Peyer's patch (tissue), 4 donors: ENCODE measurements around the gene KRT77. TPM values are rescaled to one million over a fixed set of nuclear protein-coding genes. Genes with fewer than 3 reads are reported as not detected.

Experiments used
- DNase-seq, 3 donors: peaks; one replicate each; pipeline ENCODE4 v3.0.0-alpha.2; 2017 to 2019
- H3K27ac ChIP-seq, 4 donors: fragments of 200-600 bp; sonication (generic); one replicate each; pipeline ENCODE4 v1.5.1; 2016 to 2019
- H3K27me3 ChIP-seq, 2 donors: fragments of 200-600 bp; sonication (generic); one replicate each; pipeline ENCODE4 v1.5.1; 2019
- H3K36me3 ChIP-seq, 3 donors: fragments of 200-600 bp; sonication (generic); one replicate each; pipeline ENCODE4 v1.5.1; 2016 to 2019
- H3K4me1 ChIP-seq, 4 donors: fragments of 200-600 bp; sonication (generic); one replicate each; pipeline ENCODE4 v1.5.1; 2016 to 2019
- H3K4me3 ChIP-seq, 4 donors: fragments of 200-600 bp; sonication (generic); 1 replicate in 3 of 4; 2 replicates in 1 of 4; pipeline ENCODE4 v1.5.1; 2016 to 2019; ENCODE audit warnings: mild to moderate bottlenecking in 1 of 4
- H3K9me3 ChIP-seq, 4 donors: fragments of 200-600 bp; sonication (generic); one replicate each; pipeline ENCODE4 v1.5.1; 2016 to 2019; ENCODE audit warnings: mild to moderate bottlenecking in 1 of 4
- CTCF ChIP-seq, 6 experiments: fragments of 450-650 bp in 4 of 6; fragments of 200-600 bp in 2 of 6; sonication (generic) in 1 of 6; IDR thresholded peaks; one replicate each; pipeline ENCODE4 v1.5.1; 2017 to 2019; ENCODE audit warnings: antibody characterized with exemption in 6 of 6, mild to moderate bottlenecking in 3 of 6, moderate library complexity in 1 of 6
- POLR2A ChIP-seq, 2 donors: fragments of 450-650 bp; IDR thresholded peaks; one replicate each; pipeline ENCODE4 v1.5.1; 2017; ENCODE audit warnings: antibody characterized with exemption in 2 of 2, mild to moderate bottlenecking in 2 of 2, moderate library complexity in 2 of 2
- total RNA-seq, 4 donors: library from RNA; depleted of rRNA; stranded (reverse); fragments of >200 nt; gene quantifications; one replicate each; pipeline ENCODE4 v1.1.0, GENCODE V29; 2016

The KRT77 gene
- total RNA-seq, 4 donors from 2014 or later: not detected

GRCh38 chr12:52655251-52655650 lies 48.1 kb downstream of the KRT77 start:
- H3K36me3 ChIP-seq: no peaks in the 10 kb centered on the region
- no peaks in the 10 kb centered on the region for H3K4me1 ChIP-seq
- no peak for DNase-seq
- TF ChIP-seq POLR2A (IDR thresholded peaks at IDR 0.05) (no peak), CTCF (IDR thresholded peaks at IDR 0.05) (no peak)
- no peak overlapping the region for H3K27ac ChIP-seq
- H3K4me3 ChIP-seq: no peak overlapping the region
- no peaks in the 10 kb centered on the region for H3K27me3 ChIP-seq
- H3K9me3 ChIP-seq: no peaks in the 10 kb centered on the region

DNA sequence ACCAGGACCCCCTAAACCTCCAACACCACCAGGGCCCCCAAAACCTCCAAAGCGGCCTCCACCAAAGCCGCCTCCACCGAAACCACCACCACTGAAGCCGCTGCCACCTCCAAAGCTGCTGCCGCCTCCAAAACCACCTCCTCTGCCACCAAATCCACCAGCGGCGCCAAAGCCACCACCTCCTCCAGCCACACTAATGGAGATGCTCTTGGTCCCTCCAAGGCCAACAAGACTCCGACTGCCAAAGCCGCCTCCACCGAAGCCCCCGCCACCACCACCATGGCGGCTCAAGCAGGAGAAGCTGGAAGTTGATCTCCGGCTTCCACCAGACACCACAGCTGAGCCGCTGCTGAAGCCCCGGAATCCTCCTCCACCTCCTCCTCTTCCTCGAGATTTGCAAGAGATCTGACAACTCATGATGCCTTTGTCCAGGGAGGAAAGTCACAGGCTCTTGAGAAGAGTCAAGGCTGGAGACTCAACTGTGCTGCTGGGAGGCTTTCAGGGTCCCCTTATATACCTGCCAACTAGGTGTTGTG lies 51.5 kb downstream of the KRT77 start, which contains the start of gene KRT2:
Gene KRT2 (minus strand): TSS at position 486 of the 536 bp plus-strand sequence. CDS start 69 bp downstream, at position 417.
- H3K27ac ChIP-seq: no peak within 1 kb of the TSS
- no peaks in the 10 kb centered on the region for H3K9me3 ChIP-seq
- H3K36me3 ChIP-seq: no peaks in the 10 kb centered on the region
- no peak for DNase-seq
- H3K4me1 ChIP-seq: no peaks in the 10 kb centered on the region
- H3K27me3 ChIP-seq: no peaks in the 10 kb centered on the region
- TF ChIP-seq CTCF (IDR thresholded peaks at IDR 0.05): no peak
- no peak for TF ChIP-seq POLR2A (IDR thresholded peaks at IDR 0.05)
- H3K4me3 ChIP-seq: no peak within 1 kb of the TSS

DNA sequence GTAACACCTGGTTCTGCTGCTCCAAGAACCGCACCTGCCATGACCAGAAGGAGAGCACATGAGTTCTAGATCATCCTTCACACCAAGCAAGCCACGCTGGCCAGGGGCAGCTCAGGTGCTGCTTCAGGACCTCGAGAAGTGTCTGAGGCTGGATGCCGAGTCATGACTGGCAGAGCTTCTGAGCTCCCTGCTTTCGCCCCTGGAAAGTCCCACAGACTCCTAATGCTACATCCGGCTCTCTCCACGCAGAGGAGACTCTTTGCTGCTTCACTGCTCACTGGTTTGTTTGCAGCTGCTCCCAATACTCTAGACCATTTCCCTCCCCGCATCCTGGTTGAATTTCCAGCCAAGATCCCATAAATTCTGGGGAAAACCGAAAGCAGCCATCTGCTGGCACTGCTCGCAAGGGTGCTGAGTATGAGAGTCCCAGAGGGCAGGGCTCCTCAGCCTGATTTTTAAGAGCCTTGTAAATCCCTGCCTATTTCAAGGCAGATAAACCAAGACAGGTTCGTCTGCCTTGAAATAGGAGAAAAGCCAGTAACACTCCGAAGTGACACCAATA lies 52.7 kb downstream of the KRT77 start:
- DNase-seq: no peak
- no peak overlapping the region for H3K4me3 ChIP-seq
- peaks cover 0 to 2% (median 0%) of the 10 kb centered on the region in 4 donors for H3K4me1 ChIP-seq
- no peak overlapping the region for H3K27ac ChIP-seq
- TF ChIP-seq POLR2A (IDR thresholded peaks at IDR 0.05) (no peak), CTCF (IDR thresholded peaks at IDR 0.05) (no peak)
- no peaks in the 10 kb centered on the region for H3K27me3 ChIP-seq
- no peaks in the 10 kb centered on the region for H3K9me3 ChIP-seq
- no peaks in the 10 kb centered on the region for H3K36me3 ChIP-seq

- H3K9me3 ChIP-seq: no peaks in the 10 kb centered on the region
- H3K4me1 ChIP-seq: peaks cover 0 to 11% (median 1%) of the 10 kb centered on the region in 4 donors
- no peak overlapping the region for H3K27ac ChIP-seq
- H3K27me3 ChIP-seq: no peaks in the 10 kb centered on the region
- H3K36me3 ChIP-seq: no peaks in the 10 kb centered on the region
- TF ChIP-seq CTCF (IDR thresholded peaks at IDR 0.05): no peak
- TF ChIP-seq POLR2A (IDR thresholded peaks at IDR 0.05): no peak
- H3K4me3 ChIP-seq: no peak overlapping the region
- DNase-seq: no peak
Measured at GRCh38 chr12:52649066-52649465, 54.3 kb downstream of the KRT77 start.

DNA sequence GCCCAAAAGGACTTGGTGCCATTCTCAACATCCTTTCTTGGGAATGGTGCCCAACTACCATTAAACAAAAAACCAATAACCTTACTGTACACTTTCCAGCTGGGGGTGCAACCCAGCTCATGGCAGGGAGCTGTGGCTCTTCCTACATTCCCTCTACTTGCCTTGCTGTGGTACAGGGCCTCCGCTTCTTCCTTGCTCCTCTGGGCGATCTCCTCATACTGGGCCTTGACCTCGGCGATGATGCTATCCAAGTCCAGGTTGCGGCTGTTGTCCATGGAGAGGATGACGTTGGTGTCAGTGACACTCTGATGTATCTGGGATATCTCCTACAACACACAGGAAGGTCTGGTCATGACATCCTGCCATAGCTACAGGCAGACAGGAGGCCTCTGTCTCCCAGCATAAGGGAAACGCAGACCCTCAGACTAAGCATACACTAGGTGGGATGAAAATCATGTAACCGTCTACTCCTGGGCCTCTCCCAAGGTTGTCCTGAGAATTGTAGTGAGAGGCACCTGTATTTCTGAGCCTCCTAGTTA lies 55.2 kb downstream of the KRT77 start:
- no peaks in the 10 kb centered on the region for H3K36me3 ChIP-seq
- no peak overlapping the region for H3K4me3 ChIP-seq
- no peaks in the 10 kb centered on the region for H3K27me3 ChIP-seq
- H3K9me3 ChIP-seq: no peaks in the 10 kb centered on the region
- DNase-seq: no peak
- H3K27ac ChIP-seq: no peak overlapping the region
- H3K4me1 ChIP-seq: peaks cover 0 to 11% (median 1%) of the 10 kb centered on the region in 4 donors
- no peak for TF ChIP-seq CTCF (IDR thresholded peaks at IDR 0.05)
- TF ChIP-seq POLR2A (IDR thresholded peaks at IDR 0.05): no peak
